ENCODE measurements around the gene AANAT.
A peak's percentile ranks its signal among the peaks of the same experiment; 100 is the strongest.

The AANAT gene

GRCh38 chr17:76490112-76490710 is 22.8 kb downstream of the AANAT start:
- no peak for DNase-seq (ENCODE audit: low read depth)

- no peak for DNase-seq (ENCODE audit: low read depth)
Observed at GRCh38 chr17:76491271-76492122, 24.1 kb downstream of the AANAT start.

GRCh38 chr17:76492123-76492988 is 25.0 kb downstream of the AANAT start:
- DNase-seq (ENCODE audit: low read depth) = no peak

DNA sequence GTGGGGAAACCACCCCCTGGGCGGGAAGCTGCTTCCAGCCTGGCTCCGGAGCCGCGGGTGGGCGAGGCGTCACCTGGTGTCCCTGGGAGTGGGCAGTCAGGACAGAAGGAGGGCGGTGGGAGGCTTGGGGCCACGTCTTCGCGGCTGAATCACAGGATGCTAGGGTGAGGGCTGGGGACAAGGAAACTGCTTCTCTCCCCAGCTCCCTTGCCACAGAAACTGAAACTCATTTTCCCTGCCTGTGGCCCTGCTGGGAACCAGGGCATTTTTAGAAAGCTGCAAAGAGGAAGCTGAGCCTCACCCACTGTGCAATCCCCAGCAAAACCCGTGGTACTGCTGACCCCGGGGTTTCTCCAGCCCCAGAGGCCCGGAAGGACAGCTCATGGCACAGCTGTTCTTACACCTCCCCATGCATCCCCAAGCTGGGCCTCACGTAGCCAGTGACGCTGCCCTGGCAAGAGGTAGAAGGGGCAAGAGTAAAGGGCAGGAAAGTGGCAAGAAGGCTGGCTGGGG is 25.6 kb downstream of the AANAT start:
- peak; percentile 31 for DNase-seq (ENCODE audit: low read depth)

DNA sequence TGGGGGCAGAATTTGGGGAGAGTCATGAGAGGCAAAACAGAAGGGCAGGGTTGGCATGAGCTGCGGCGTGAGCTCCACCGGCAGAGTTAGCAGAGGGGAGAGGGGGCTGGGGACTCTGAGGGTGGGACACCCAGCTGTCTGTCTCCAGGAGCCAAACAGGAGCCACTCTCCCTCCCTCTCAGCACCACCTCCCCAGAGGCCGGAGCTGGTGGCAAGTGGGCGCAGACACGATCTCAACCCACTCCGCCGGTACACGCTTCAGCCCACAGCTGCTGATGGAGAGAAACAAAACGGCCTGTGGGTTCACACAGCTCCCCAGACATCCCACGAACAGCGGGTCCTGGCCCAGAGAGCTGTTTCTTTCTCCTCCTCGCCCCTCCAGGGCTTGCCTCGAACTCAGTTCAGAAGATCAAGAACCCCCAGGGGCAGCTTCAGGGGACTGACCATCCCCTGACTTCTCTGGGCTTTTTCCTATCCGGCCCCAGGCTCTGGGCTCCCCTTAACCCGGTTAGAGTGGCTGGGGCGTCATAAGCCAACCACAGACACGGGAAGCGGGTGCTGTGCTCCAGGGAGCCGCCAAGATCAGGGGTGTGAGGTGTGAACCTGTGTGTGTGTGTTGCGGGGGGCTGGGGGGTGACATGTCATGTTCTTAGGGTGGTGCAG is 26.2 kb downstream of the AANAT start:
- DNase-seq (ENCODE audit: low read depth) = no peak

GRCh38 chr17:76495663-76496400 is 28.4 kb downstream of the AANAT start:
- no peak for DNase-seq (ENCODE audit: low read depth)

DNA sequence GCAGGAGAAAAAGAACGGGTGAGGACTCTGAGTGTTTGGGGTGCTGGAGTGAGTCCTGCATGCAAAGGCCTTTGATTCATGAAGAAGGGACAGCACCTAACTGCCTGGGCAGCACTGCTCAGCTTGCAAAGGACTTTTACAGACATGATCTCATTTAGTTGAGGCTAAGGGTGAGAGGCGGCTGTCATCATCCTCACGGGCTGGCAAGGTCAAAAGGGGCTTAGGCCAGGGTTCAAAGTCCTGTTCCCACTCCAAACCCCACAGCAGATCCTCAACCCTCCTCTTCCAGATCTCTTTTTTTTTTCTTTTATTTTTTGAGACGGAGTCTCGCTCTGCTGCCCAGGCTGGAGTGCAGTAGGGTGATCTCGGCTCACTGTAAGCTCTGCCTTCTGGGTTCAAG is 29.1 kb downstream of the AANAT start:
- DNase-seq (ENCODE audit: low read depth) = no peak

- DNase-seq (ENCODE audit: low read depth) = no peak
Observed at GRCh38 chr17:76497699-76497978, 30.2 kb downstream of the AANAT start.

DNA sequence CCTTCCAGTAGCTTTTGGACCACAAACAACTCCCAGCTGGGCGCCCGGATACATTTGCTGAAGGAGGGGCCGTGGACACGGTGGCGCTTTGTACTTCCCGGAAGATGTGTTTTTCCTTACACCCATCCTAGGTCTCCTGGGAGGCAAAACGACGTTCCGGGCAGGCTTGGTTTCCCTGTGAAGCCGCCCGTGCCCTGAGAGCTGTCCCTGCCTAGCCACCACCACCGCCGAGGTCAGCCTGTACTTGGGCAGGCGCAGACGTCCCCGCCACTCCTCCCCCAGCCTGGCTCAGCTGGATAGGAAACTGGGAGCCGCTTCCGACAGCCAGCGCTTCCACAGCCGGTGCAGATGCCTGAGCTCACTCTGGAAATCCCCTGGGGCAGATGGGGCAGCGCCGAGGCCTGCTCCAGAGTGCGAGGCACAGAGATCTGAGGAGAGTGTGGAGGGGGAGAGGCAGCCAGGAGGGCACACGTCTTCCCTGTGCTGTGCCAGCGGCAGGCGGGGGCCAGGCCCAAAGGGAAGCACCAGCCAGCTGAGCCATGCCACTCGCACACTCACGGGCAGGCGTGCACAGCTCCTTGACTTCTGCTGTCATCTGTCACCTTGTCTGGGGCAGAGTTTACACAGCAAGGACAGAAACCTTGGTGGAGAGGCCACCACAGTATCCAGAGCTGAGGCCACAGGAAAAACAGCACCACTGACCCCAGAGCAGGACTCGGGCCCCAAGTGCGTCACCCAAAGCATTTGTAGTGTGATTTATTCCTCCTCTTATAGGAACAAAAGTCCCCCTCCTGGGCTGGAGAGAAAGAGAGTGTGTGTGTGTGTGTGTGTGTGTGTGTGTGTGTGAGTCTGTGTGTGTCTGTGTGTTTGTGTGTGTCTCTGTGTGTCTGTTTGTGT is 30.8 kb downstream of the AANAT start:
- no peak for DNase-seq (ENCODE audit: low read depth)

- no peak for DNase-seq (ENCODE audit: low read depth)
Observed at GRCh38 chr17:76498876-76499251, 31.5 kb downstream of the AANAT start.

- DNase-seq (ENCODE audit: low read depth) = no peak
Observed at GRCh38 chr17:76499267-76499667, 31.9 kb downstream of the AANAT start.

DNA sequence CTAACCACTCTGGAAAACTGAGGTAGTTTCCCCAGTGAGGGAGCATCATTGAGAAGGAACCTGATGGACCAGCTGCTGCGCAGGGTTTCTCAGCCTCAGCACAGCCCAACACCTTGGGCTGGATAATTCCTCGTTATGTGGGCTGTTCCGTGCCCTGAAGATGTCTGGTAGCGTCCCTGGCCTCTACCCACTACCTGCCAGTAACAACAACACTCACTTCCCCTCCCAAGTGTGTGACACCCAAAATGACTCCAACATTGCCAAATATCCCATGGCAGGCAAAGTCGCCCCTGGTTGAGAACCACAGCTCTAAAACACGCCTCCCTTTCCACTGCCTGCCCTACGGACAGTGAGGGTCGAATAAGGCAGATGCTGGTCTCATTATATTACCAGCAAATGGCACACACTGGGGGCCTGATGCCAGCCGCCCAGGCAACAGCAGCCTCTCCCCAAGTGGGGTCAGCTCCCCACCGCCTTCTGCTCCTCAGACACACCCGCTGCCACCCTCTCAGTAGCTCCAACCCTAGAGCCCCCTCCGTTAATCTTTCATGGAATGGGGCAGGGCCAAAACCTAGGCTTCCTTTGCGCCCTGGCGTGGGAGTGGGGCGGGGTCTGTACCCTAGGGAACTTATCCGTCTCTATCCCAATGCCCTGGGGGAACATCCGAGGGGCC is 32.8 kb downstream of the AANAT start:
- DNase-seq (ENCODE audit: low read depth) = no peak

GRCh38 chr17:76500747-76501017 is 33.3 kb downstream of the AANAT start:
- DNase-seq (ENCODE audit: low read depth) = no peak

DNA sequence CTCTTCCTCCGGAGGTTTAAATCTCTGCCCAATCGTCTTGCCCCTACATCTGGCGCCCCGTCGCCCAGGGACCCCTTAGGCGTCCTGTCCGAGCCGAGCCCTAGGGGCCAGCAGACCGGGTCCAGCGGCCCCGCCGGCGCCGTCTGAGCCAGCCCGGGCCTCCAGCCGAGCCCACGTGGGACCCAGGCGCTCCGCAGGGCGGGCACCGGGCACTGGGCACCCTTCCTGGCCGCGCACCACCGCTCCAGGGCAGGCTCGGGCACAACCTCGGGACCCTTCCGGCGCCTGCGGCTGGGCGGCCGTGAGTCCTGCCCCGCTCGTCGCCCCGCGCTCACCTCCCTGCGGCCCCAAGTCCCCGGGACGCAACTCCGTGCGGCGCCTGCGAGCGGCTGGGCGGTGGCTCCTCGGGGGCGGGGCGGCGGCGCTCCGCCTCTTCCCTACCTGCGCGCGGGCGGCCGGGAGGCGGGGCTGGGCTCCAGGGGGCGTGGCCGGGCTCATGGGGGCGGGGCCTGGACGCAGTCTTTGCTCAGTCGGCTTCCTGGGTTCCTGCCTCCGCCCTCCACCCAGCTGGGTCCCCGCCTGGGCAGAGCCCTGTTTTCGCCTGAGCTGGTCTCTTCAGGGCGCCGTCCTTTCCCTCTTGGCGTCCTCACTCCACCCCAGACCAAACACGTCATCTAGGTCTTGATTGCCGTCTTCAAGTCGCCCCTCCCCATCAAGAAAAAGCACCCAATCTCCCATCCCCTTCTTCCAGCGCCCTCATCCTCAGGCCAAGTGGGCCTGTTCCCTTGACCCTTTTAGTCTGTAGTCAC is 33.8 kb downstream of the AANAT start, which contains the start of gene RHBDF2:
Gene RHBDF2 (minus strand): TSS at position 406 of the 809 bp plus-strand sequence. CDS start 19,899 bp downstream, outside the sequence.
- peak; percentile 89 for DNase-seq (ENCODE audit: low read depth)

- no peak for DNase-seq (ENCODE audit: low read depth)
Observed at GRCh38 chr17:76501827-76502307, 34.5 kb downstream of the AANAT start.

- DNase-seq (ENCODE audit: low read depth) = no peak
Observed at GRCh38 chr17:76502341-76503211, 35.2 kb downstream of the AANAT start.

- no peak for DNase-seq (ENCODE audit: low read depth)
Observed at GRCh38 chr17:76504117-76504516, 36.7 kb downstream of the AANAT start.
